Astrocyte of the spinal cord (primary cell): ENCODE data around the gene PRR18.

Experiments
- DNase-seq: peaks from one replicate; pipeline ENCODE4 v3.0.0; 2011; ENCODE audit warnings: low read depth, low spot score
- H3K4me3 ChIP-seq: 2 replicates; pipeline ENCODE4 v1.5.1; 2011; ENCODE audit warnings: low read depth, mild to moderate bottlenecking, low read length, moderate library complexity
- in situ Hi-C: cut with HindIII; loops from 2 replicates; pipeline ENCODE4 v1.10.0; 2017; ENCODE audit warnings: low sequenced_read_pairs
- TF ChIP-seq, protein P1 (sequence below): IDR thresholded peaks from 2 replicates; pipeline ENCODE4 v1.5.1; 2012; ENCODE audit warnings: low read depth, mild to moderate bottlenecking, low read length, inconsistent platforms

PRR18 gene

DNA sequence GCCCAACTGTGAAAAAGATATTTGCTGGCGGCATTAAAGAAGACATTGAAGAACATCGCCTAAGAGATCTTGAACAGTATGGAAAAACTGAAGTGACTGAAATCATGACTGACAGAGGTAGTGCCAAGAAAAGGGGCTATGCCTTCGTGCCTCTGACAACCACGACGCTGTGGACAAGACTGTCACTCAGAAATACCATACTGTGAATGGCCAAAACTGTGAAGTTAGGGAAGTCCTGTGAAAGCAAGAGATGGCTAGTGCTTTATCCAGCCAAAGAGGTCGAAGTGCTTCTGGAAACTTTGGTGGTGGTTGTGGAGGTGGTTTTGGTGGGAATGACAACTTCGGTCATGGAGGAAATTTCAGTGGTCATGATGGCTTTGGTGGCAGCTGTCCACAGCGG lies 26.7 kb upstream of the PRR18 start:
- TF ChIP-seq, protein P1, sequence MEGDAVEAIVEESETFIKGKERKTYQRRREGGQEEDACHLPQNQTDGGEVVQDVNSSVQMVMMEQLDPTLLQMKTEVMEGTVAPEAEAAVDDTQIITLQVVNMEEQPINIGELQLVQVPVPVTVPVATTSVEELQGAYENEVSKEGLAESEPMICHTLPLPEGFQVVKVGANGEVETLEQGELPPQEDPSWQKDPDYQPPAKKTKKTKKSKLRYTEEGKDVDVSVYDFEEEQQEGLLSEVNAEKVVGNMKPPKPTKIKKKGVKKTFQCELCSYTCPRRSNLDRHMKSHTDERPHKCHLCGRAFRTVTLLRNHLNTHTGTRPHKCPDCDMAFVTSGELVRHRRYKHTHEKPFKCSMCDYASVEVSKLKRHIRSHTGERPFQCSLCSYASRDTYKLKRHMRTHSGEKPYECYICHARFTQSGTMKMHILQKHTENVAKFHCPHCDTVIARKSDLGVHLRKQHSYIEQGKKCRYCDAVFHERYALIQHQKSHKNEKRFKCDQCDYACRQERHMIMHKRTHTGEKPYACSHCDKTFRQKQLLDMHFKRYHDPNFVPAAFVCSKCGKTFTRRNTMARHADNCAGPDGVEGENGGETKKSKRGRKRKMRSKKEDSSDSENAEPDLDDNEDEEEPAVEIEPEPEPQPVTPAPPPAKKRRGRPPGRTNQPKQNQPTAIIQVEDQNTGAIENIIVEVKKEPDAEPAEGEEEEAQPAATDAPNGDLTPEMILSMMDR = no peak
- DNase-seq = no peak
- in situ Hi-C loops = no loop called here
- H3K4me3 ChIP-seq = no peak overlapping the region

DNA sequence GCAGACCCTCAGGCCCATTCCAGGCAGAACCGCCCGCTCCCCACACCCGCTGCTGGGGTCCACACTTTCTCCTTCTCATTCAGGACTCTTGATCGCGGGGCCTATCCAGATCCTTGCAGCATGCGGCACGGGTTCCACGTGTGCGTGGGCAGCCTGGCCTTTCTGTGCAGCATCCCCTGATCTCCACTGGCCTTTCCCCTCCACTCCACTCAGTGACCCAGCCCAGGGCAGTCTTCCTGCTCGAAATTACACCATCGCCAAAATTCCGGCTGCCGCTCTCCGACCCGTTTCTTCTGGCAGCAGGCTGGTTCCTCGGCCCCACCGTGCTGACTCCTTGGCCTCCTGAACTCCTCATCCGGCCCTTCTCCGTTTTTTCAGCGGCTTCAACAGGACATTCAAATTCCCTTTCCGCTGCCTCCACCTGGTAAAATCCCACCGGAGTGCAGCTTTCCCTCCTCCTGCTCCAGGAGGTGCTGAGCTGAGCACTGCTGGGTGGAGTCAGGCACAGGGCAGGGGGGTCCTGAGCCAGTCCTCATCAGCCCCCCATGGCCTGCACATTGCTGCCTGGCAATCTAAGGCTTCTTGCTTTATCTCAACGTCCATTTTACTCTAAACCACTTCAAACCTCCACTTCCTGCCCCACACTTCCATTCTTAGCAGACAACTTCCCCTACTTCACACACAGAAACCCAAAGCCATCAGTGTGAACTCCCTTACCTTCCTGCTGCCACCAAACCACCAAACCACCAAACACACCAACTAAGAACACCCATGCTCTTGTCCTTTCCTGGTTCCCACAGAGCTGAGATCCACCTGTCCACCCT lies 25.2 kb upstream of the PRR18 start:
- no peak overlapping the region for H3K4me3 ChIP-seq
- in situ Hi-C loops = no loop called here
- TF ChIP-seq, protein P1 = no peak
- no peak for DNase-seq

DNA sequence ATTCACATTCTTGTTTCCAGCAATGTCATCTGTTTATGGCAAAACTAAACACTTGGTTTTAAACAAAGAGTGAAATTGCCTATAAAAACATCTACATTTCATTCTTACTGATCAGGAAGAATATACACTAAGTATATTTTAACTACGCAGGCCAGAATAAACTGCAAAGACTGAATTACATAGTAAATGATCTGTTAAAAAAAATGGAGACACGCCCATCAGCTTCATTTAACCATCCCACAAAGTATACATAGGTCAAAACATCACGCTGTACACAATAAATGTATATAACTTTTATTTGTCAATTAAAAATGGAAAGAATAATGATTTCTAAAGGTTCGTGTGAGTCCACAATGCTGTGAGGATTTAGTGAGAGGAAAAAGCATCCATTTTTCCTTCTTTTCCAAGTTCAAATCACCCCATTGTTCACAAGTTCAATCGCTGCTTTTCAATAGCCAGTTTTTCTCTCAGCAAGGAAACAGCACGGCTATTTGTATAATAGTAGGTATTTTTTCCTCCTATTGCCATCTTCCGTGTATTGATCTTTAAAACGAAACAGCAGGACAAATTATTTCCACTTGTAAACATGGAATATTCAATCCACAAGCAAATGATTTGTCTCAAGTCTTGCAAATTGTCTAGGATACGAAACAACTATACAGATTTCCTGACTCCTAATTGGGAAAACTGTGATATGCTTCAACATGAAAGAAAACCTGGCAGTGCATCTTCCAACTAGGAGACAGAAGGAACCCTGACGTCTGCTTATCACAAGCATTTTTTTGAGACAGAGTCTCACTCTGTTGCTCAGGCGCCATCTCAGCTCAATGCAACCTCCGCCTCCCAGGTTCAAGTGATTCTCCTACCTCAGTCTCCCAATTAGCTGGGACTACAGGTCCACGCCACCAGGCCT lies 23.6 kb upstream of the PRR18 start:
- TF ChIP-seq, protein P1 = no peak
- no peak for DNase-seq
- in situ Hi-C loops = no loop called here
- H3K4me3 ChIP-seq = no peak overlapping the region

DNA sequence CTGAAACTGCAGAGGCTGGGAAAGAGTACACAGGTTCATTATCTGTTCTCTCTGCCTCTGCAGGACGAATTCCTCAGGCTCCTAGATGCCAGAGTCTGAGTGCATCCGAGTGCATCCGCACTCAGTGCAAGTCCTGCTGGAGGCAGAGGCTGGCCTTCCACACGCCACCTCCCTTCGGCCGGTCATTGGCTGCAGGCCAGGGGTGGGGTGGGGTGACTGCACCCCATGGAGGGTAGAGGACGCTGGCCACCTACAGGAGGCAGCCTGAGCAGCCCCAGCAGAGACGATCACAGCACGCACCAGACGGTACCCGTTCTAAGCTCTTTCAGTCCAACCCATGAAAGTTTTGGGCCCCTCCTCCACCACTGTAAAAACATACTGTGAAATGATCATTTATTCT lies 22.4 kb upstream of the PRR18 start:
- H3K4me3 ChIP-seq = no peak overlapping the region
- DNase-seq = peak; percentile 45
- in situ Hi-C loops = no loop called here
- TF ChIP-seq, protein P1 = peak; percentile 26

DNA sequence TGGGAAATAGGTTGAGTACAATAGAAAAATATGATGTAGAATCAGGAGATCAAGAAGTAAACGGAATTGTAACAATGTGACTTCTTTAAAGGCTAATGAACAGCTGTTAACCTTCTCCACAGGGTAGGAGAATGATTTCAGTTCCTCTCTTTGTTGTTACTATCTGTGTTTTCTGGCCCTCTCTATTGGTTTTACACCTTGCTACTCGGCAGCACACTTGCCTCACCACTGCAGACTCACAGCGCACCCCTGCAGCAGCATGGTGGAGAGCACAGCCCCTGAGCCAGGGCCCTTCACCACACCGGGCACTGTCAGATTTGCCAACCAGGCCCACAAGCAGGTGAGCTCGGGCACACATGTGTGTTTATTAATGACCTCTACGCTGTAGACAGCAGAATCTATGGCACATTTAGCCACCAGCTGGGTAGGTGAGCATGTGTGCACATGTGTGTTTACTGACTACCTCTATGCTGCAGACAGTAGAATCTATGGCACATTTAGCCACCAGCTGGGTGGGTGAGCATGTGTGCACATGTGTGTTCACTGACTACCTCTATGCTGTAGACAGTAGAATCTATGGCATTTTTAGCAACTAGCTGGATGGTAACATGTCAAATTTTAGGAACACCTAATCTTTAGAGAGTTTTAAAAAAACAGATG lies 17.3 kb upstream of the PRR18 start:
- TF ChIP-seq, protein P1 = no peak
- in situ Hi-C loops = no loop called here
- no peak overlapping the region for H3K4me3 ChIP-seq
- no peak for DNase-seq

DNA sequence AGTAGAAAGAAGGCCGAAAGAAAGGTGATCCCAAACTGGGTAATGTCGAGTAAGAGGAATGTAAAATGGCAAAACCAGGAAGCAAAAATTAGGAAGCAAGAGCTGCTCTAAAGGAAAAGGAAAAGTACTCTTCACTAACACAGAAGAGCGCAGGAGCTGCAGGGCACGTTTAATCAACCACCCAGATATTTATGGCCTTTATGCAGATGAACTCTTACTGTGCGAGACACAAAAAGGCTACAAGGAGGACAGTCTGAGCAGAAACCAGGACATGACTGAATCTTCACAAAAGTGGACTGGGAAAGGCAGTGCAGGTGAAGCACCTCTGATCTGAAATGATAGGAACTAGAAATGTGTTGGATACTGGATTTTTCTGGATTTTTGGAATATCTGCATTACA lies 15.2 kb upstream of the PRR18 start:
- in situ Hi-C loops = no loop called here
- TF ChIP-seq, protein P1 = no peak
- DNase-seq = no peak
- no peak overlapping the region for H3K4me3 ChIP-seq
